ENCODE measurements around the gene CSNK1G2.

Gene CSNK1G2

DNA sequence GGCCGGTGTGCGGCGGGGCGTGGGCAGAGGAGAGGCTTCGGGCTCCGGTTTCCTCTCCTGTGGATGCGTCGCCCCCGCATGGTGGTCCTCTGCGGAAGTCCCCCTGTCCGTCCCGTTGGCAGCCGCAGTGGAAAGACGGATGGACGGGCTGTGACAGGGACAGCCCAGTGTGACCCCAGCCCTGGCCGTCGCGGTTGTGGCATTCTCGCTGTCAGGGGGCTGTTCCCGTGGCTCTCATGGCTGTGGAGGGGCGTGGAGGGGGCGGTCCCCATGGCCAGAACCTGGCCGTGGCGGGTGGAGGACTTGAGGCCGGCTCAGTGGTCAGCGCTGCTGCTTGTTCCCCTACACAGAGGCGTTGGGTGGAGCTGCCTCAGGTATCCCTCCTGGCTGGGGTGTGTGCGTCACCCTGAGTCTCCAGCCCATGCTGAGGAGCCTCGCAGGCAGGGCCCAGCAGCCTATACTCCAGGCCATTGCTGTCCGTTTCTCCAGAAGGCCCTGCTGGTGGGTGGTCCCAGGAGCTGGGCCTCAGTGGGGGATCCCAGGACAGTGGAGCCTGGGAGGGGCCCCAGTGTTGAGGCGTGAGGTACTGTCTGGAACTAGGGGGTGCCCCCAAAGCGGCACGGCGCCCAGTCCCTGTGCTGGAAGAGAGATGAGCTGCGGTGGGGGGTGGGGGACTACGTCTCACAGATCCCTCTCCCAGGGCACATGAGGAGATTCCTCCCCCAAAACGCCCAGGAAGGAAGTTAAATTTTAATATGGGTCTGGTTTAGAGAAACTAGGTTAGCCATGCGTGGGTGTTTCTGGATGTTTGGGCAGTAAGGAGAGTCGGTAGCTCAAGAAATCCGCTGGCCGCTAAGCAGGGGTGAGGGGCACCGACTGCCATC lies 20.3 kb downstream of the CSNK1G2 start (continued):
- TF ChIP-seq, protein P1, sequence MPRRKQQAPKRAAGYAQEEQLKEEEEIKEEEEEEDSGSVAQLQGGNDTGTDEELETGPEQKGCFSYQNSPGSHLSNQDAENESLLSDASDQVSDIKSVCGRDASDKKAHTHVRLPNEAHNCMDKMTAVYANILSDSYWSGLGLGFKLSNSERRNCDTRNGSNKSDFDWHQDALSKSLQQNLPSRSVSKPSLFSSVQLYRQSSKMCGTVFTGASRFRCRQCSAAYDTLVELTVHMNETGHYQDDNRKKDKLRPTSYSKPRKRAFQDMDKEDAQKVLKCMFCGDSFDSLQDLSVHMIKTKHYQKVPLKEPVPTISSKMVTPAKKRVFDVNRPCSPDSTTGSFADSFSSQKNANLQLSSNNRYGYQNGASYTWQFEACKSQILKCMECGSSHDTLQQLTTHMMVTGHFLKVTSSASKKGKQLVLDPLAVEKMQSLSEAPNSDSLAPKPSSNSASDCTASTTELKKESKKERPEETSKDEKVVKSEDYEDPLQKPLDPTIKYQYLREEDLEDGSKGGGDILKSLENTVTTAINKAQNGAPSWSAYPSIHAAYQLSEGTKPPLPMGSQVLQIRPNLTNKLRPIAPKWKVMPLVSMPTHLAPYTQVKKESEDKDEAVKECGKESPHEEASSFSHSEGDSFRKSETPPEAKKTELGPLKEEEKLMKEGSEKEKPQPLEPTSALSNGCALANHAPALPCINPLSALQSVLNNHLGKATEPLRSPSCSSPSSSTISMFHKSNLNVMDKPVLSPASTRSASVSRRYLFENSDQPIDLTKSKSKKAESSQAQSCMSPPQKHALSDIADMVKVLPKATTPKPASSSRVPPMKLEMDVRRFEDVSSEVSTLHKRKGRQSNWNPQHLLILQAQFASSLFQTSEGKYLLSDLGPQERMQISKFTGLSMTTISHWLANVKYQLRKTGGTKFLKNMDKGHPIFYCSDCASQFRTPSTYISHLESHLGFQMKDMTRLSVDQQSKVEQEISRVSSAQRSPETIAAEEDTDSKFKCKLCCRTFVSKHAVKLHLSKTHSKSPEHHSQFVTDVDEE (CRISPR knock-in tag; IDR thresholded peaks at IDR 0.05), result no peak
- TF ChIP-seq ZNF565 (CRISPR knock-in tag; conservative IDR thresholded peaks at IDR 0.05; ENCODE audit: low read depth) (no peak), ISL1 (CRISPR knock-in tag; IDR thresholded peaks at IDR 0.05) (no peak), PPARA (CRISPR knock-in tag; IDR thresholded peaks at IDR 0.05; ENCODE audit: borderline replicate concordance) (no peak), ZFP3 (CRISPR knock-in tag; IDR thresholded peaks at IDR 0.05) (no peak), ZNF70 (CRISPR knock-in tag; IDR thresholded peaks at IDR 0.05) (no peak)

DNA sequence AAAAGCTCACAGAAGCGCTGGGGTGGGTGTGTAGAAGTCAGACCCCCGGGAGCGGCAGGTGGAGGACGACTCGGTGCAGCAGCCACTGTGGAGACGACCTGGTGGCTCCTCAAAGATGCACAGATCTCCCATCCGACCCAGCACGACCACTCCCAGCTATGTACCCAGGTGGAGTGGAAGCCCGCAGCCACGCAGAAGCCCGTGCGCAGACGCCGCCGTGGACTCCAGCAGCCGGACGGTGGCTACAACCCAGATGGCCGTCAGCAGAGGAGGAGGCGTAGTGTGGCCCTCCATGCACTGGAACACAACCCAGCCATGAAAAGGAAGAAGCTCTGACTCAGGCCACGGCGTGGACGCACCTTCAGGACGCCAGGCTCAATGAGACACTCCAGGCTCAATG lies 21.7 kb downstream of the CSNK1G2 start:
- TF ChIP-seq ZFP3 (CRISPR knock-in tag; IDR thresholded peaks at IDR 0.05), result no peak
- TF ChIP-seq, protein P2, sequence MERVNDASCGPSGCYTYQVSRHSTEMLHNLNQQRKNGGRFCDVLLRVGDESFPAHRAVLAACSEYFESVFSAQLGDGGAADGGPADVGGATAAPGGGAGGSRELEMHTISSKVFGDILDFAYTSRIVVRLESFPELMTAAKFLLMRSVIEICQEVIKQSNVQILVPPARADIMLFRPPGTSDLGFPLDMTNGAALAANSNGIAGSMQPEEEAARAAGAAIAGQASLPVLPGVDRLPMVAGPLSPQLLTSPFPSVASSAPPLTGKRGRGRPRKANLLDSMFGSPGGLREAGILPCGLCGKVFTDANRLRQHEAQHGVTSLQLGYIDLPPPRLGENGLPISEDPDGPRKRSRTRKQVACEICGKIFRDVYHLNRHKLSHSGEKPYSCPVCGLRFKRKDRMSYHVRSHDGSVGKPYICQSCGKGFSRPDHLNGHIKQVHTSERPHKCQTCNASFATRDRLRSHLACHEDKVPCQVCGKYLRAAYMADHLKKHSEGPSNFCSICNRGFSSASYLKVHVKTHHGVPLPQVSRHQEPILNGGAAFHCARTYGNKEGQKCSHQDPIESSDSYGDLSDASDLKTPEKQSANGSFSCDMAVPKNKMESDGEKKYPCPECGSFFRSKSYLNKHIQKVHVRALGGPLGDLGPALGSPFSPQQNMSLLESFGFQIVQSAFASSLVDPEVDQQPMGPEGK (CRISPR knock-in tag; IDR thresholded peaks at IDR 0.05; ENCODE audit: borderline replicate concordance), result no peak
- TF ChIP-seq, protein P3, sequence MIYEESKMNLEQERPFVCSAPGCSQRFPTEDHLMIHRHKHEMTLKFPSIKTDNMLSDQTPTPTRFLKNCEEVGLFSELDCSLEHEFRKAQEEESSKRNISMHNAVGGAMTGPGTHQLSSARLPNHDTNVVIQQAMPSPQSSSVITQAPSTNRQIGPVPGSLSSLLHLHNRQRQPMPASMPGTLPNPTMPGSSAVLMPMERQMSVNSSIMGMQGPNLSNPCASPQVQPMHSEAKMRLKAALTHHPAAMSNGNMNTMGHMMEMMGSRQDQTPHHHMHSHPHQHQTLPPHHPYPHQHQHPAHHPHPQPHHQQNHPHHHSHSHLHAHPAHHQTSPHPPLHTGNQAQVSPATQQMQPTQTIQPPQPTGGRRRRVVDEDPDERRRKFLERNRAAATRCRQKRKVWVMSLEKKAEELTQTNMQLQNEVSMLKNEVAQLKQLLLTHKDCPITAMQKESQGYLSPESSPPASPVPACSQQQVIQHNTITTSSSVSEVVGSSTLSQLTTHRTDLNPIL (CRISPR knock-in tag; IDR thresholded peaks at IDR 0.05; ENCODE audit: low read depth), result no peak
- TF ChIP-seq, protein P4, sequence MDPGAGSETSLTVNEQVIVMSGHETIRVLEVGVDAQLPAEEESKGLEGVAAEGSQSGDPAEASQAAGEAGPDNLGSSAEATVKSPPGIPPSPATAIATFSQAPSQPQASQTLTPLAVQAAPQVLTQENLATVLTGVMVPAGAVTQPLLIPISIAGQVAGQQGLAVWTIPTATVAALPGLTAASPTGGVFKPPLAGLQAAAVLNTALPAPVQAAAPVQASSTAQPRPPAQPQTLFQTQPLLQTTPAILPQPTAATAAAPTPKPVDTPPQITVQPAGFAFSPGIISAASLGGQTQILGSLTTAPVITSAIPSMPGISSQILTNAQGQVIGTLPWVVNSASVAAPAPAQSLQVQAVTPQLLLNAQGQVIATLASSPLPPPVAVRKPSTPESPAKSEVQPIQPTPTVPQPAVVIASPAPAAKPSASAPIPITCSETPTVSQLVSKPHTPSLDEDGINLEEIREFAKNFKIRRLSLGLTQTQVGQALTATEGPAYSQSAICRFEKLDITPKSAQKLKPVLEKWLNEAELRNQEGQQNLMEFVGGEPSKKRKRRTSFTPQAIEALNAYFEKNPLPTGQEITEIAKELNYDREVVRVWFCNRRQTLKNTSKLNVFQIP (CRISPR knock-in tag; IDR thresholded peaks at IDR 0.05; ENCODE audit: borderline replicate concordance, low read depth), result no peak
- TF ChIP-seq ZFP30 (CRISPR knock-in tag; IDR thresholded peaks at IDR 0.05), result no peak
- no peak for TF ChIP-seq CSDC2 (CRISPR knock-in tag; IDR thresholded peaks at IDR 0.05)
- TF ChIP-seq ESRRG (CRISPR knock-in tag; IDR thresholded peaks at IDR 0.05), result no peak
- no peak for TF ChIP-seq PPARA (CRISPR knock-in tag; IDR thresholded peaks at IDR 0.05; ENCODE audit: borderline replicate concordance)
- no peak for TF ChIP-seq ZNF70 (CRISPR knock-in tag; IDR thresholded peaks at IDR 0.05)
- no peak for ATAC-seq

DNA sequence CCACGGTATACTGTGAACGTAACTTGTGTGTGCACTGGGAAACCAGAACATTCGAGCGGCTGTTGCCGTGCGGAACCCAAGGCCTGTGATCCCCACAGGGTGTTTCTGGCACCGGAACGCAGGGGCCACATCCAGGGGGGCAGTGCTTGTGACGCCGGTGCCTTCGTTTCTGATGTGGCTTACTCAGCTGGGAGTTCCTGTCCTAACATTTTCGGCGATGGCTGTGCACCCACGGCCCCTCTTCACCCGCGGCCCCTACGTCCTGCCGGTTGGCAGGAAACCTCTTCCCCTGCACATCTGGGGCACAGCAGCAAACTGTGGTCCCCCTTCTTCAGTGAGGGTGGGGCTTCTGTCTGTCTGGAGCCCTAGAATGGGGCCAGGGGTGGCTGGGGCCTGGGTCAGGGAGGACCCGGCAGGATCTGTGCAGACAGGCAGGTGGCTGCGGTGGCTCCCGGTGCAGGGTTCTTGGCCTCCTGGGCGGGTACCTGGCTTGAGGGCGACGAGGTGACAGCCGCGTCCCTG lies 26.2 kb downstream of the CSNK1G2 start:
- TF ChIP-seq SNAI2 (CRISPR knock-in tag; IDR thresholded peaks at IDR 0.05) (no peak), TOX (CRISPR knock-in tag; IDR thresholded peaks at IDR 0.05; ENCODE audit: borderline replicate concordance) (no peak), ZFP3 (CRISPR knock-in tag; IDR thresholded peaks at IDR 0.05) (no peak), ESRRG (CRISPR knock-in tag; IDR thresholded peaks at IDR 0.05) (no peak), ZNF565 (CRISPR knock-in tag; conservative IDR thresholded peaks at IDR 0.05; ENCODE audit: low read depth) (no peak)
- no peak for ATAC-seq

DNA sequence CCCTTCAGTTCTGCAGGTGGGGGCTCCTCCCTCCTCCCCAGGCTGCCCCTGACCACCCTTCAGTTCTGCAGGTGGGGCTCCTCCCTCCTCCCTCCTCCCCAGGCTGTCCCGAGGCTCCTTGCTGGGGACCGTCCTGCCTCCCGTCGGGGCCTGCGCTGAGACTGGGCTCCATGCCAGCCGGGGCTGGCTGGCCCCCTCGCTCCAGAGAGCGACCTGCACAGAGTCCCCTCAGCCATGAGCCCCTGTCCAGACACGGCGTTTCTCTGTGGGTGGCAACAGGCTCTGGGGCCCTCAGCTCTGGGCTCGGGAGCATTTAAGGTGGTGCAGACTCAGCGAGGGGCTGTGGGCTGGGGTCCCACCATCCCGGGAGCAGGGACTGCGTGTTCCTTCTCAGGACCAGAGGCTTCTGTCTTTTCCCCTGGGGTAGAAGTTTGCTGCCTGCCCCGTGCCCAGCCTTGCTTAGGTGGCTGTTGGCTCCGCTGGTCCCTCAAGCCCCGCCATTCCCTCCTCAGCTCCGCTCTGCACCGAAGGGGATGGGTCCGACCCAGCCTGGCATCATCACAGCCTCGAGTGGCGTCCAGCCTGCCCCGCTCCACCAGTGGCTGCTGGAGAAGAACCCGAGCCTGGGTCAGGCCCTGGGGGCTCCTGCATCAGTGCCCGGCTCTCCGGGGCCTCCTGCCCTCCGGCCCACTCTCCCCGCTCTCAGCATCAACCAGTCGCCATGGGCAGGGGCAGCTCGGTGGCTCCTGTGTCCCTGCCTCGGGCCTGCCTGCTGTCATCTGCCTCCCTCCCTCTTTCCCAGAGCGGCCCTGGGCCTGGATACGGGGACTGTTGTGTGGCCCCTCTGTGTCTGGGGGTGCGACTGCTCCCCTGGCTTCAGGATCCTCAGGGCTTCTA lies 27.6 kb downstream of the CSNK1G2 start:
- ATAC-seq, result no peak
- TF ChIP-seq BACH2 (CRISPR knock-in tag; IDR thresholded peaks at IDR 0.05; ENCODE audit: borderline replicate concordance), result no peak
- no peak for TF ChIP-seq ZNF70 (CRISPR knock-in tag; IDR thresholded peaks at IDR 0.05)
- TF ChIP-seq GLIS3 (CRISPR knock-in tag; IDR thresholded peaks at IDR 0.05), result no peak
- no peak for TF ChIP-seq ISL1 (CRISPR knock-in tag; IDR thresholded peaks at IDR 0.05)
- TF ChIP-seq, protein P2 (CRISPR knock-in tag; IDR thresholded peaks at IDR 0.05; ENCODE audit: borderline replicate concordance), result no peak
- no peak for TF ChIP-seq ZNF565 (CRISPR knock-in tag; conservative IDR thresholded peaks at IDR 0.05; ENCODE audit: low read depth)
- TF ChIP-seq RARB (CRISPR knock-in tag; IDR thresholded peaks at IDR 0.05), result no peak
- no peak for TF ChIP-seq SNAI2 (CRISPR knock-in tag; IDR thresholded peaks at IDR 0.05)
- TF ChIP-seq PPARA (CRISPR knock-in tag; IDR thresholded peaks at IDR 0.05; ENCODE audit: borderline replicate concordance), result no peak
- TF ChIP-seq ZNF8 (CRISPR knock-in tag; IDR thresholded peaks at IDR 0.05), result no peak
- TF ChIP-seq OSR1 (CRISPR knock-in tag; IDR thresholded peaks at IDR 0.05), result no peak
- TF ChIP-seq ZC3H10 (CRISPR knock-in tag; IDR thresholded peaks at IDR 0.05), result no peak
- TF ChIP-seq ZFP3 (CRISPR knock-in tag; IDR thresholded peaks at IDR 0.05), result no peak
- TF ChIP-seq ARNTL (CRISPR knock-in tag; IDR thresholded peaks at IDR 0.05; ENCODE audit: borderline replicate concordance, low read depth), result no peak
- TF ChIP-seq, protein P5, sequence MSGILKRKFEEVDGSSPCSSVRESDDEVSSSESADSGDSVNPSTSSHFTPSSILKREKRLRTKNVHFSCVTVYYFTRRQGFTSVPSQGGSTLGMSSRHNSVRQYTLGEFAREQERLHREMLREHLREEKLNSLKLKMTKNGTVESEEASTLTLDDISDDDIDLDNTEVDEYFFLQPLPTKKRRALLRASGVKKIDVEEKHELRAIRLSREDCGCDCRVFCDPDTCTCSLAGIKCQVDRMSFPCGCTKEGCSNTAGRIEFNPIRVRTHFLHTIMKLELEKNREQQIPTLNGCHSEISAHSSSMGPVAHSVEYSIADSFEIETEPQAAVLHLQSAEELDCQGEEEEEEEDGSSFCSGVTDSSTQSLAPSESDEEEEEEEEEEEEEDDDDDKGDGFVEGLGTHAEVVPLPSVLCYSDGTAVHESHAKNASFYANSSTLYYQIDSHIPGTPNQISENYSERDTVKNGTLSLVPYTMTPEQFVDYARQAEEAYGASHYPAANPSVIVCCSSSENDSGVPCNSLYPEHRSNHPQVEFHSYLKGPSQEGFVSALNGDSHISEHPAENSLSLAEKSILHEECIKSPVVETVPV (CRISPR knock-in tag; IDR thresholded peaks at IDR 0.05), result no peak

Data from SK-N-SH treated with all-trans-retinoic acid at 6 μM for 48 hours (cell line).